ENCODE measurements around the gene GLI3. TPM values are rescaled to one million over a fixed set of nuclear protein-coding genes. Genes with fewer than 3 reads are reported as not detected.

Gene GLI3
- total RNA-seq, 1 experiment from 2014 or later = 46.2 TPM

DNA sequence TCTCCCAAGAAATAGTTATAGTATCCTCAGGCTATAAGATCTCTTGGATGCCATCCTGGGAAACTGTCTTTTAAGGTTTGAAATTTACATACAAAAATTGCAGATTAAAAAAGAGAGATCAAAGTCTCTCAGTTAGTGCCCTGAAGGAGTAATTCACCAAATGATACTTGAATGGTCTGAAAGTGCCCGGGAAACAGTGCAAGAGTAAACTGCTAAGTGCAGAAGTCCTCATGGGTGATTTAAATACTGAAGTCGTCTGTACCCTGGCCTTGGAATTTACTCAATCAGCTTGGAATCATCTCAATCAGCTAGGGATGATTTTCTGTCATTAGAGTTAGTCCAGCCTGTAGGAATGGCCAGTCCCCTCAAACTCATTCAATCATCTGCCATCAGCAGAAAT is 155.3 kb downstream of the GLI3 start:
- no peaks in the 10 kb centered on the region; the same call in 1 of the 2 replicates for H3K36me3 Mint-ChIP-seq
- CTCF ChIA-PET = no interaction called here
- DNase-seq (ENCODE audit: low spot score) (no peak), ATAC-seq (no peak)
- peaks cover 7% of the 10 kb centered on the region for H3K27me3 Mint-ChIP-seq (ENCODE audit: low read depth)
- TF ChIP-seq, protein P1, sequence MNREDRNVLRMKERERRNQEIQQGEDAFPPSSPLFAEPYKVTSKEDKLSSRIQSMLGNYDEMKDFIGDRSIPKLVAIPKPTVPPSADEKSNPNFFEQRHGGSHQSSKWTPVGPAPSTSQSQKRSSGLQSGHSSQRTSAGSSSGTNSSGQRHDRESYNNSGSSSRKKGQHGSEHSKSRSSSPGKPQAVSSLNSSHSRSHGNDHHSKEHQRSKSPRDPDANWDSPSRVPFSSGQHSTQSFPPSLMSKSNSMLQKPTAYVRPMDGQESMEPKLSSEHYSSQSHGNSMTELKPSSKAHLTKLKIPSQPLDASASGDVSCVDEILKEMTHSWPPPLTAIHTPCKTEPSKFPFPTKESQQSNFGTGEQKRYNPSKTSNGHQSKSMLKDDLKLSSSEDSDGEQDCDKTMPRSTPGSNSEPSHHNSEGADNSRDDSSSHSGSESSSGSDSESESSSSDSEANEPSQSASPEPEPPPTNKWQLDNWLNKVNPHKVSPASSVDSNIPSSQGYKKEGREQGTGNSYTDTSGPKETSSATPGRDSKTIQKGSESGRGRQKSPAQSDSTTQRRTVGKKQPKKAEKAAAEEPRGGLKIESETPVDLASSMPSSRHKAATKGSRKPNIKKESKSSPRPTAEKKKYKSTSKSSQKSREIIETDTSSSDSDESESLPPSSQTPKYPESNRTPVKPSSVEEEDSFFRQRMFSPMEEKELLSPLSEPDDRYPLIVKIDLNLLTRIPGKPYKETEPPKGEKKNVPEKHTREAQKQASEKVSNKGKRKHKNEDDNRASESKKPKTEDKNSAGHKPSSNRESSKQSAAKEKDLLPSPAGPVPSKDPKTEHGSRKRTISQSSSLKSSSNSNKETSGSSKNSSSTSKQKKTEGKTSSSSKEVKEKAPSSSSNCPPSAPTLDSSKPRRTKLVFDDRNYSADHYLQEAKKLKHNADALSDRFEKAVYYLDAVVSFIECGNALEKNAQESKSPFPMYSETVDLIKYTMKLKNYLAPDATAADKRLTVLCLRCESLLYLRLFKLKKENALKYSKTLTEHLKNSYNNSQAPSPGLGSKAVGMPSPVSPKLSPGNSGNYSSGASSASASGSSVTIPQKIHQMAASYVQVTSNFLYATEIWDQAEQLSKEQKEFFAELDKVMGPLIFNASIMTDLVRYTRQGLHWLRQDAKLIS (CRISPR knock-in tag; IDR thresholded peaks at IDR 0.05; ENCODE audit: borderline replicate concordance) = no peak
- TF ChIP-seq, protein P2, sequence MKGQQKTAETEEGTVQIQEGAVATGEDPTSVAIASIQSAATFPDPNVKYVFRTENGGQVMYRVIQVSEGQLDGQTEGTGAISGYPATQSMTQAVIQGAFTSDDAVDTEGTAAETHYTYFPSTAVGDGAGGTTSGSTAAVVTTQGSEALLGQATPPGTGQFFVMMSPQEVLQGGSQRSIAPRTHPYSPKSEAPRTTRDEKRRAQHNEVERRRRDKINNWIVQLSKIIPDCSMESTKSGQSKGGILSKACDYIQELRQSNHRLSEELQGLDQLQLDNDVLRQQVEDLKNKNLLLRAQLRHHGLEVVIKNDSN (CRISPR knock-in tag; IDR thresholded peaks at IDR 0.05) = no peak
- no peak for TF ChIP-seq ZNF317 (CRISPR knock-in tag; IDR thresholded peaks at IDR 0.05; ENCODE audit: borderline replicate concordance, low read depth)
- no peak for TF ChIP-seq MXD4 (CRISPR knock-in tag; IDR thresholded peaks at IDR 0.05; ENCODE audit: borderline replicate concordance)
- TF ChIP-seq, protein P3, sequence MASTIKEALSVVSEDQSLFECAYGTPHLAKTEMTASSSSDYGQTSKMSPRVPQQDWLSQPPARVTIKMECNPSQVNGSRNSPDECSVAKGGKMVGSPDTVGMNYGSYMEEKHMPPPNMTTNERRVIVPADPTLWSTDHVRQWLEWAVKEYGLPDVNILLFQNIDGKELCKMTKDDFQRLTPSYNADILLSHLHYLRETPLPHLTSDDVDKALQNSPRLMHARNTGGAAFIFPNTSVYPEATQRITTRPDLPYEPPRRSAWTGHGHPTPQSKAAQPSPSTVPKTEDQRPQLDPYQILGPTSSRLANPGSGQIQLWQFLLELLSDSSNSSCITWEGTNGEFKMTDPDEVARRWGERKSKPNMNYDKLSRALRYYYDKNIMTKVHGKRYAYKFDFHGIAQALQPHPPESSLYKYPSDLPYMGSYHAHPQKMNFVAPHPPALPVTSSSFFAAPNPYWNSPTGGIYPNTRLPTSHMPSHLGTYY (CRISPR knock-in tag; IDR thresholded peaks at IDR 0.05) = no peak
- no peak for TF ChIP-seq GRHL2 (CRISPR knock-in tag; IDR thresholded peaks at IDR 0.05; ENCODE audit: insufficient replicate concordance, severe bottlenecking)
- no peak for TF ChIP-seq SMAD3 (CRISPR knock-in tag; IDR thresholded peaks at IDR 0.05; ENCODE audit: borderline replicate concordance)
- peak overlapping the region; percentile 10; the same call in 1 of the 2 replicates for H3K27ac Mint-ChIP-seq
- peaks cover 30% of the 10 kb centered on the region for H3K4me1 Mint-ChIP-seq
- POLR2A ChIA-PET = no interaction called here
- peaks cover 3% of the 10 kb centered on the region for H3K9me3 Mint-ChIP-seq
- no peak overlapping the region for H3K4me3 Mint-ChIP-seq

GRCh38 chr7:42080841-42081586 is 156.0 kb downstream of the GLI3 start:
- DNase-seq (ENCODE audit: low spot score) (no peak), ATAC-seq (no peak)
- TF ChIP-seq ZNF396 (CRISPR knock-in tag; IDR thresholded peaks at IDR 0.05; ENCODE audit: borderline replicate concordance) (no peak), ZBTB21 (CRISPR knock-in tag; IDR thresholded peaks at IDR 0.05; ENCODE audit: borderline replicate concordance) (no peak), CREM (CRISPR knock-in tag; IDR thresholded peaks at IDR 0.05) (no peak)
- TF ChIP-seq, protein P4, sequence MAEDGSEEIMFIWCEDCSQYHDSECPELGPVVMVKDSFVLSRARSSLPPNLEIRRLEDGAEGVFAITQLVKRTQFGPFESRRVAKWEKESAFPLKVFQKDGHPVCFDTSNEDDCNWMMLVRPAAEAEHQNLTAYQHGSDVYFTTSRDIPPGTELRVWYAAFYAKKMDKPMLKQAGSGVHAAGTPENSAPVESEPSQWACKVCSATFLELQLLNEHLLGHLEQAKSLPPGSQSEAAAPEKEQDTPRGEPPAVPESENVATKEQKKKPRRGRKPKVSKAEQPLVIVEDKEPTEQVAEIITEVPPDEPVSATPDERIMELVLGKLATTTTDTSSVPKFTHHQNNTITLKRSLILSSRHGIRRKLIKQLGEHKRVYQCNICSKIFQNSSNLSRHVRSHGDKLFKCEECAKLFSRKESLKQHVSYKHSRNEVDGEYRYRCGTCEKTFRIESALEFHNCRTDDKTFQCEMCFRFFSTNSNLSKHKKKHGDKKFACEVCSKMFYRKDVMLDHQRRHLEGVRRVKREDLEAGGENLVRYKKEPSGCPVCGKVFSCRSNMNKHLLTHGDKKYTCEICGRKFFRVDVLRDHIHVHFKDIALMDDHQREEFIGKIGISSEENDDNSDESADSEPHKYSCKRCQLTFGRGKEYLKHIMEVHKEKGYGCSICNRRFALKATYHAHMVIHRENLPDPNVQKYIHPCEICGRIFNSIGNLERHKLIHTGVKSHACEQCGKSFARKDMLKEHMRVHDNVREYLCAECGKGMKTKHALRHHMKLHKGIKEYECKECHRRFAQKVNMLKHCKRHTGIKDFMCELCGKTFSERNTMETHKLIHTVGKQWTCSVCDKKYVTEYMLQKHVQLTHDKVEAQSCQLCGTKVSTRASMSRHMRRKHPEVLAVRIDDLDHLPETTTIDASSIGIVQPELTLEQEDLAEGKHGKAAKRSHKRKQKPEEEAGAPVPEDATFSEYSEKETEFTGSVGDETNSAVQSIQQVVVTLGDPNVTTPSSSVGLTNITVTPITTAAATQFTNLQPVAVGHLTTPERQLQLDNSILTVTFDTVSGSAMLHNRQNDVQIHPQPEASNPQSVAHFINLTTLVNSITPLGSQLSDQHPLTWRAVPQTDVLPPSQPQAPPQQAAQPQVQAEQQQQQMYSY (CRISPR knock-in tag; IDR thresholded peaks at IDR 0.05) = no peak
- TF ChIP-seq, protein P1 (CRISPR knock-in tag; IDR thresholded peaks at IDR 0.05; ENCODE audit: borderline replicate concordance) = no peak
- Mint-ChIP-seq H3K4me3 (no peak overlapping the region), H3K36me3 (no peaks in the 10 kb centered on the region; the same call in 1 of the 2 replicates), H3K4me1 (peaks cover 24% of the 10 kb centered on the region), H3K27ac (no peak overlapping the region), H3K27me3 (ENCODE audit: low read depth) (no peaks in the 10 kb centered on the region; the same call in none of the 2 replicates), H3K9me3 (peaks cover 3% of the 10 kb centered on the region)
- CTCF ChIA-PET = no interaction called here
- POLR2A ChIA-PET = no interaction called here

All from WTC11 (cell line).